ENCODE measurements around the gene HYDIN.
"Not testable (repeated sequence)": the region's sequence is repeated elsewhere in the genome, so short reads cannot be mapped to it uniquely, and the experiment has no call there.

The HYDIN gene

DNA sequence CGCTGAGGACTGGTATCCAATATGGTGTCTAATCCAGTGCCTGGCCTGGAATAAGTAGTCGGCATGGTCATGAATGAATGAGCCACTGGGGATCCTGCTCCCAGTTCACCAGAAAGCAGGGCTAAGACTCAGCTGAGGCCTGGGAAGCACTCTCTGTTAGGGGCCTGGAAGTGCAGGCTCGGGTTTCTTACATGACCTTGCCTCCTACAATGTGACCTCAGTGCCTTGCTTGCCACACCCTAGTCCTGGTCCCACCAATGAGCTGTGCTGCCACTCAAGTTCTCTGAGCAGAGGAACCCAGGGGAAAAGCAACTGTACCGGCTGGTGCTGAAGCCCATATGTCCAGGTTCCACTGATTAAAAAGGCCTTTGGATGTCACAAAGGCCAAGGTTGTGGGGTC, 238.0 kb downstream of the HYDIN start:
- DNase-seq (ENCODE audit: low spot score), result not testable (repeated sequence)

DNA sequence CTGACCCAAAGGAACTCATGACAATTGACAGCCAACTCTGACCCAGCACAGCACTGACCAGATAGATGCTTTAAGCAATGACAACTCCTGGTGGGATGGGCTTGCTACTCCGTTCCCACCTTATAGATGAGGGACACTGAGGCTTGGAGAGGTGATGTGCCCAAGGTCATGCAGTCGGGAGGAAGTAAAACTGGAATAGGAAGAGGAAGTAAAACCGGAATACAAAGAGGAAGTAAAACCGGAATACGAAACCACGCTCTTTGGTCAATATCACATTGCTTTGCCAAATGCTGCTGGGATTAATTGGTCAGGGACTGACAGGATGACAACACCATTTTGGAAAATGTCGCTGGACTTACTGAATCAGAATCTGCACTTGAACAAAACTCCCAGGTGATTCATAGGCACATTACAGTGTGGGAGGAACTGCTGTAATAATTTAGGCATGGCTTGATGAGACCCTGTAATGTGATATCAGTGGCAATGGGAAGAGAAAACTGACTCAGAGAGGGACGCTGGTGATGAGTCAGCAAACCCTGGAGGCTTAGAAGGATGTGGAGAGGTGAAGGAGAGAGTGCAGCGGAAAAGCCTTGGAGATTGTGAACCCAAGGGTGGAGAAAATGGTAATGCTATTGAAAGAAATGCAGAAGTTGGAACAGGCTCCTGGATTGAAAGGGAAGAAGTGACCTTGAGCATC, 243.4 kb downstream of the HYDIN start:
- not testable (repeated sequence) for DNase-seq (ENCODE audit: low spot score)

DNA sequence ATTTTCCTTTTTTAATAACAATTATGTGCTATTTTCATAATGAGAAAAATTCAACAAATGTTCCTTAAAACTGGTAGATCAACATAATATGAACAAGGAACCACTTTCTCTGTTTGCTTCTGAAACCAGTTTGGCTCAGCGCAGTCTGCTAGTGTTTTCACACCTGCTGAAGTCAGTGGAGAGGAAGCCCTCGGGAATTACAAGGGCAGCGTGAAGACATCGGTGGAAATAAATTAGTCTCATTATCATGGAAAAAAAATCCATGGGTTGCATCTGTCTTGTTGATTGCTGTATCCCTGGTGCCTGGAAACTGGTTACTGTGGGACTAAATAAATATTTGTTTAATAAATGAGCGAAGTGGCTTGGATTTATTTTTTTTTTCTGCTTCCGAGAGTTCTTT, 245.8 kb downstream of the HYDIN start:
- not testable (repeated sequence) for DNase-seq (ENCODE audit: low spot score)

DNA sequence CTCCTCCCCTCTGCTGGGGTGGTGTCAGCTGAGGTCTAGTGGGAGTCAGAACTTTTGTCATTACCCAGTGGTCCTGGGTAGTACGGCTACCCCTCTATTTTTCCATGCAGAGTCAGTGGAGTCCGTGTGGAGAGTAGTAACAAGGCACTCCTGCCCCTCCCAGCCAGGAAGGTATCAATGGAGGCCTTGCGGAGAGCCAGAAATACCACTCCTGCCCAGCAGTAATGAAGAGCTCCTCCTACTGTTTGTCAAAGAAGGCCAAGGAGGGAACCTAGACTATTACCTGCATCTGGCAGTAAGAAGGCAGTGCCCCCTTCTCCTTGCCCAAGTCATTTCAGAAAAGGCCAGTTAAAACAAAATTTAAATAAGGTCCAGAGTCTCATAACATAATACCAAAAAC, 262.2 kb downstream of the HYDIN start:
- DNase-seq (ENCODE audit: low spot score), result not testable (repeated sequence)

DNA sequence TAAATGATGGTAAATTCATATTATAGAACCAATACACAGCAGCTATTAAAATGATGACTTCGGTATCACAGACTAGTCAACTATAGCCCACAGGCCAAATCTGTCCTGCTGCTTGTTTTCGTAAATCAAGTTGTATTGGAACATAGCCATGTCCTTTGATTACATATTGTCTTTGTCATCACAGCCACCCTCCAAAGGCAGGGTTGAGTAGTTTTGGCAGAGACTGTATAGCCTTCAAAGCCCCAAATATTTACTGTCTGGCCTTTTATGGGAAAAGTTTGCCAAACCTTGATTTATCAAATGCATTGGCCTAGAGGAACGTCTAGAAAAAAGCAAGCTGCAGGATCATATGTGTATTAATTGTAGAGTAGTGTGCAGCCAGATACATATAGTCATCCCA, 270.4 kb downstream of the HYDIN start:
- DNase-seq (ENCODE audit: low spot score), result not testable (repeated sequence)

DNA sequence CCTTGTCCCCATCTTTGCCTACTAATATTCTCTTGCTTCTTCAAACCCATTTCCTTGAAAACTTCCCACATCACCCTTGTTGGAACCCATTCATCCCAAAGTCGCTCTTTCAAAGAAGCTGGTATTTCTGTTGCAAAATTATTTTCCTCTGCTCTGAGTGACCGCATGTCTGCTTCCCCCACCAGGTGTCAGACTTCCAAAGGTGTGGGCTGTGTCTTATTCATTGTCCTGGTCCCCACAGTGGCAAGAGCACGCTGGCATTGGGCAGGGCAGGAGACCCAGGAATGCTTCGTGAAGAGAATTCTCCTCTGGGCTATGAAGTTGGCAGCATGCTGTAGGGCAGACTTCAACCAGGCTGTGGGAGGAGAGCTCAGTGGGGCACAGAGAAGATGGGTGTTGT, 275.6 kb downstream of the HYDIN start:
- not testable (repeated sequence) for DNase-seq (ENCODE audit: low spot score)

DNA sequence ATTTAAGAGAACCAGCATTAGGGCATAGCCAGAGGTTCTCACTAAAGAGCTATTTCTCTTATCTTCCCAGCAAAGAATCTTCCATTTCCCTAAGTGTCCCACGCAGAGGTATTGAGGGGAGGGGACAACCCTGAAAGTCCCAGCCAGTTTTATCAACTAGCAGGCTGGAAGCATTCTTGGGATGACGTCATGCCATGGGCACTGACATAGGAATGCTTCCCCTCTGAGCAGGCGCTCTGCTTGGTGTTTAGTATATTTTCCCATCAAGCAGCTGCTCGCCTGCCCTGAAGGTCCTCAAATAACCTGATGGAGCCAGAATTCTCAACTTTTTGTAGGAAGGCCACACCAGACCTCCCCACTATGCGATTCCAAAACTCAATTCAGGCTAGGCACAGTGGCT, 276.7 kb downstream of the HYDIN start:
- DNase-seq (ENCODE audit: low spot score), result not testable (repeated sequence)

DNA sequence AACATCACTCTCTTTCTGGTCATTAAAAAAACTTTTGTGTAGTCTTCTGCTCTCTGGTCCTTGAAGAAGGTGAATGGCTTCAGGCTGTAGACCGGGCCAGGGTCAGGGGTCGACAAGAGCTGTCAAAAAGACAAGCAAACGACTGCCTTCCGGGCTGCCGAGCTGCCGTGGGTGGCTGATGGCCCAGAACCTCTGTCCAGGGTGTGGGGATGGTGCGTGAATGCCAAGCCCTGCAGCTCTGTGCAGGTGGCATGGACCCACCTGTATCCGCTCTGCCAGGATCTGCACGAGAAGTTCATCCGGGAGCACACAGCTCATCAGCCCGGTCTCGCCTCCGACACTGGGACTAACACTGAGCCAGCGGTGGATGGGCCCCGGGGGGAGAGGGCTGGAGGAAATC, 287.0 kb downstream of the HYDIN start:
- not testable (repeated sequence) for DNase-seq (ENCODE audit: low spot score)

DNA sequence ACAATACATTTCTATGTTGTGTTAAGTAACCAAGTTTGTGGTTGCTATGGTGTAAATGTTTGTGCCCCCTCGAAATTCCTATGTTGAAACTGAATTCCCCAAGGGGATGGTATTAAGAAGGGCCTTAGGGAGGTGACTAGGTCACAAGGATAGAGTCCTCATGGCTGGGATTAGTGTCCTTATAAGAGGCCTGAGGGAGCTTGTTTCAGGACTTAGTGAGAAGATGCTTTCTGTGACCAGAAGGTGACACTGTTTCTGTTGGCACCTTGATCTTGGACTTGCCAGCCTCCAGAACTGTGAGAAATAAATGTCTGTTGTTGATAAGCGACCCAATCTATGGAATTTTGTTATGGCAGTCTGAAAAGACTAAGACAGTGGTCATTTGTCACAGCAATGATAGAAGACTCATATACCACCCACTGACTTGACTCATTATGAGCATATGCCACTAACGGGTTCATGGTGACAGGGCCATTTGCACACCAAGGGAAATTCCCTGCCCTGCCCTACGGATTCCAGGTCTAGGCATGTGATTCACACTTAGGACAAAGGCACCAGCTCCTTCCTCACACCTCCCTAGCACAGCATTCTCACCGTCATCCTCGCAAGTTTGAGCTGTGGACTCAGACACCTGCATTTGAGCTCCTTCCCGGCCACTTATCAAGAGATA, 290.7 kb downstream of the HYDIN start:
- not testable (repeated sequence) for DNase-seq (ENCODE audit: low spot score)

DNA sequence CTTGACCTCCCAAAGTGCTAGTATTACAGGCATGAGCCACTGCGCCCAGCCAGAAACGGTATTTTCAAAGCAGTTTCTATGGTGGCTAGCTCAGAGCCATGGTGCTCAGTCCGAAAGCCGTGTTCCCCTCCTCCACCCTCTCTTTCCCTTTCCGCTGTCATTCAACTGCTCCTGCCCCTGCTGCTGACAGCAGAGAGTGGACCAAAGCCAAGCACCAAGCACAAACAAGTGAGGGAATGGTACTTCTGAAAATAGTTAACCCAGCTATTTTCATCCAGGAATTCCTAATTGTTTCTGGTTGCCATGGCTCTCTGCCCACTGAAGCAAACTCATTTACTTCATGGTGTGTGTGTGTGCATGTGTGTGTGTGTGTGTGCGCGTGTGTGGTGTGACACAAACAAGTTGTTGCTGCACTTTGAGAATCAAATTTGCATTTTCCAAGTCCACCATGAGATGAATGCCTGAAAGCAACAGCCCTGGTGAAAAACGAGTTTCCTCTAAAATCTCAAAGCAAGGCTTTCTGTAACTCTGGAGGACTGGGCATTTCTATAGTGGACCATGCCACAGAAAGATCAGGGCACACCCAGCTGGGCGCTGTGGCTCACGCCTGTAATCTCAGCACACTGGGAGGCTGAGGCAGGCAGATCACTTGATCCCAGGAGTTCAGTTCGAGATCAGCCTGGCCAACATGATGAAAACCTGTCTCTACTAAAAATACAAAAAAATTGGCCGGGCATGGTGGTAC, 293.6 kb downstream of the HYDIN start:
- DNase-seq (ENCODE audit: low spot score), result not testable (repeated sequence)

DNA sequence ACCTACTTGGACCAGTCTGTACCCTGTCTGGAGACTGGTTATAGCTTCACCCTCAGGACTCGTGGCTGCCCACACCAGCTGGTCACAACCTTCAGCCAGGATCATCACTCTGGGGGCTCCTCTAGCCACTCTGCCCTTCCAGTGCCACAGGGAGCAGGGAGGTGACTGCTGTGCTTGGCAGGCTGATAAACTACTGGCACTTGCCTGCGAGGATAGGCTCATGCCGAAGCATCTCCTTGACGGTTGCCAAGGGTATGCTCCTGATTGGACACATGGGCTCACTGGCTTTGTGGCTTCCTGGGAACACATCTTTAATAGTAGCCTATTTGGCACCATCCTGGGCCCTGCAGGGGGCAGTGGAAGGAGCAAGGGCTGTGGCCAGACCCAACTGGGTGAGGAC, 295.2 kb downstream of the HYDIN start:
- DNase-seq (ENCODE audit: low spot score), result not testable (repeated sequence)

DNA sequence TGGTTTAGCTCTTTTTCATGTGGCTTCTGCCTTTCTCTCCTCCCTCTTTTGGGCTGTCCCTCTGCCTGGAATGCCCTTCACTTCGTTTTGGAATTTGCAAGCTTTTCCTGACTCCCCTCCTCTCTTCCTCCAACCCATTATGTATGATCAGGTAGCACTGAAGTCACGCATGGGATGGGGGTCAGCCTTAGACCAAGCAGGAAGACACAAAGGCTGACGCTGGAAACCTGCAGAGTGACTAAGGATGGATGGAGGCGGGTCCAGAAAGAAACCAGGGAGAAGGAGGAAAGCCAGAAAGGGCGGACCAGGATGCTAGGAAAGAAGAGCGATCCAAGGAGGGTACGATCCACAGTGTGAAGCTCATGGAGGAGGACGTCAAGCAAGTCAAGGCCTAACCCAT, 296.8 kb downstream of the HYDIN start:
- DNase-seq (ENCODE audit: low spot score), result not testable (repeated sequence)

DNA sequence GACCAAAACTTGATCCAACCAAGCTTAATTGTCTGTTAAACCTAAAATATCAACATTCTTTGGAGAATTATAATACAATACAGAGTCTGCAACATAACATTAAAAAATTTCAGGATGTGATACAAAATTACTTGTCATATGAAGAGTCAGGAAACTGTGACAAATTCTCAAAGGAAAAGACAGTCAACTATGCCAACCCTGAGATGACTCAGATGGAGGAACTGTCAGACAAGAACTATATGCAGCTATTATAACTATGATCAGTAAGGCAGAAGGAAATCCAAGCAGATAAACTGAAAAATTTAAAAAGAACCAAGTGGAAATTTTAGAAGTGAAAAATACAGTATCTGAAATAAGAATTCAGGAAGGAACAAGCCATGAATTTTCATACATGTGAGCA, 299.8 kb downstream of the HYDIN start:
- DNase-seq (ENCODE audit: low spot score), result not testable (repeated sequence)

DNA sequence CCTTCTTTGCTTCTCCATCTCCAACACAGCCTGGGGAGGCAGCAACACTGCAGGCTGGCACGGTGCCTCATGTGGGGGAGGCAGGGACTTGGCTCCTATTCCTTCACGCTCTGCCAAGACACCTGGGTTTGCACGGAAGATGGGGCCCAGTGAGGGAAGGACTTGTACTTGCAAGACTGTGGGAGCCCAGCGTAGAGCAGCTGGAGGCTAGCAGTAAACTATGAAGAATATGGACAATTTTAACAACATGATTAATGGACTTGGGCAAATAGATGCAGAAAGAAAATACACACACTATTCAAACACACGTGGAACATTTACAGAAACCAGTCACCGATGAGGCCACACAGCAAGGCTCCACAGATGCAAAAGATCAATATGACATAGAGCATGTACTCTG, 308.4 kb downstream of the HYDIN start:
- not testable (repeated sequence) for DNase-seq (ENCODE audit: low spot score)

DNA sequence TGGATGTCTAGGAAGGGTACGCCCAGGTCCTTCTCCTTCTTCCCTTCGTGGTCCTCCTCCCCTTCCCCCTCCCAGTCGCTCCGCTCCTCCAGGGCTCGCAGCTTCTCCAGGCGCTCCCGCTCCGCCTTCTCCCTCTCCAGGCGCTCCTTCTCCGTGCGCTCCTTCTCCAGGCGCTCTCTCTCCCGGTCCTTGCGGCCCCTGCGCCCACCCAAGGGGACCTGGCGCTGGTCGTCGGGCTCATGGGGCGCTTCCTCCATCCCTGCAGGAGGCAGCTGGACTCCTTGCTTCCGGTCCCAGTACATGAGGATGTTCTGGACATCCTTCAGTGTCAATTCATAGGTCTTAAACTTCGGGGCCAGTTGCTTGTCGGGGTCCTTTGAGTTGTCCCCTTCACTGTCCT, 309.9 kb downstream of the HYDIN start:
- not testable (repeated sequence) for DNase-seq (ENCODE audit: low spot score)

DNA sequence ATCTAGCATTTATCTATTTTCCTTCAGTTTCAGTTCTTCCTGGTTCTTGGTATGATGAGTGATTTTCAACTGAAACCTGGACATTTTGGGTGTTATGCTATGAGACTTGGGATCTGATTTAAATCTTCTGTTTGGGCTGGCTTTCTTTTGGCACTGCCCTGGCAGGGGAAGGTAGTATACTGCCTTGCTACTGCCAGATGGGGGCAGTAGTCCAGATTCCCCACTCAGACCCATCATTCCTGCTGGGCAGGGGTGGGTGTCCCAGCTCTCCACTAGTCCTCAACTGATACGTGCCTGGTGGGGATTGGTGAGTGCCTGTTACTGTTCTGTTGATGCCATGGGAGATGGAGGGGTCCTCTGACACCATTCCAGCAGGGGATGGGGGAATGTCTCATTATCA, 342.3 kb downstream of the HYDIN start:
- DNase-seq (ENCODE audit: low spot score), result not testable (repeated sequence)

DNA sequence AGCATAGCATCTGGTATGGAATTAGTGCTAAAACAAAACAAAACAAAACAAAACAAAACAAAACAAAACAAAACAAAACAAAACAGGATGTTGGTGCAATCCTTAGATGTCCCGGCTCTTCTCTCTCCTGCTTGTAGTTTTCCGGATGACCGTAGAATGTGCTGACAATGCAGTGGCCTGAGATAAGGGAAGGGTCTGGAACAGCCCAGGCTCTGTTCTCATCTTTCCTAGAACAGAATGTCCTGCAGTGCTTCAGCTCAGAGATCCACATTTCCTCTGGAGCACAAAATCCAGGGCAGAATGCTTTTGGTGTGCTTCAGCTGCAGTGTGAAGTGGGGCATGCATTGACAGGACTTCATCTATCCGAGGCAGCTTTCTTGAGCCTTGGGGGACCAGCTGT, 345.9 kb downstream of the HYDIN start:
- DNase-seq (ENCODE audit: low spot score), result not testable (repeated sequence)

DNA sequence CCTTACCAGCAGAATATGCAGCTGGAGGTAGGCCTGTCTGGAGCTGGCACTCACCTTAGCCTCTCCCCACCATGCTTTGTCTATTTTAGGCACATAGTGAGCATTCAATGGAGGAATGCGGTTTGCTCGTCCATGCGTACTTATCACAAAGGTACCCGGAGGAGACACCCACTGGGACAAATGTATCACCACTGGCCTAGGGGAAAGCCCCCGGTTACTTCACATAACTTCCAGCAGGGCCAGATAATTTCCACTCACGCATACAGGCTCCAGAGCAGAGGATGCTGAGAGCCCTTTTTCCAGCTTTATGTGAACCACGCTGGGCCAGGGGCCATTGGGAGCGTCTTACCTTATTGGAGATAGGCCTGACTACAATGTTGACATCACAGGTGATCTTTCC, 348.2 kb downstream of the HYDIN start:
- not testable (repeated sequence) for DNase-seq (ENCODE audit: low spot score)

DNA sequence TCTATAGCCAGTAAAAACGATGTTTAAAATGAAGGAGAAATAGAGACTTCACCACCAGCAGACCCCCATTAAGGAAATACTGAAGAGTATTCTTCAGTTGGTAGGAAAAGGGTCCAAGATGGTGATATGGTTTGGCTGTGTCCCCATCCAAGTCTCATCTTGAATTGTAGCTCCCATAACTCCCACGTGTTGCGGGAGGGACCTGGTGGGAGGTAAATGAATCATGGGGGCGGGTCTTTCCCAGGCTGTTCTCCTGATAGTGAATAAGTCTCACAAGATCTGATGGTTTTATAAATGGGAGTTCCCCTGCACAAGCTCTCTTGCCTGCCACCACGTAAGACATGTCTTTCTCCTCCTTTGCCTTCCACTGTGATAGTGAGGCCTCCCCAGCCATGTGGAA, 352.6 kb downstream of the HYDIN start:
- DNase-seq (ENCODE audit: low spot score), result not testable (repeated sequence)

DNA sequence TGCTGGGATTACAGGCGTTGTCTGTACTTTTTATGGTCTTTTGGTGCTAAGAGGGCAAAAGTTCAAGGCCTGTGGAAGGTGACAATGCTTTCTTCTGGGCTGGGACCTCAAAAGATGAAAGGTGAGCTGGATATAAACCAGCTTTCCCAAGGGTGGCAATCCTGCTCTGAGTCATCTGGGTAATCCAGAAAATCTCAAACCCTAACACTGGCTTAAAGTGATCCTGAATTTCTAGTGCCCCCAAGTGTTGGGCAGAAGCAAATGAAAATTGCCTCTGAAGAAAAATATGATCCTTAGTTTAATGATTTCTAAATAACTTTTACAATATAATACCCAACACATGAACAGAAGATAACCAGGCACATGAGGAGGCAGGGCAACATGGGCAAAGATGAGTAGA, 354.1 kb downstream of the HYDIN start:
- DNase-seq (ENCODE audit: low spot score), result not testable (repeated sequence)

DNA sequence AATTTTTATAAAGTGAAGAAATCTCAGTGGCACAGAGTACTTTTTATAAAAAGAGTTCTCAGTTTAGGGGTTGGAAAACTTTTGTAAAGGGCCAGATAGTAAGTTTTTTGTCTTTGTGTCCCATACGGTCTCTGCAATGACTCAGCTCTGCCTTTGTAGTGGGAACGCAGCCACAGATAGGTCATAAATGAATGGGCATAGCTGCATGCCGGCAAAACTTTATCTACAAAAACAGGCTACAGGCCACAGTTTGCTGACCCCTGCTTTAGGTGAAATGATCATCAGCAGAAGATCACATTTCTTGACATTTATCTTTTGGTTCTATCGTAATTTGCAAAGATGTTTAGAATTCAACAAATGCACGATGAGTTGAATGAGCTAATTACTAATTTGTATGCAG, 365.8 kb downstream of the HYDIN start:
- not testable (repeated sequence) for DNase-seq (ENCODE audit: low spot score)

DNA sequence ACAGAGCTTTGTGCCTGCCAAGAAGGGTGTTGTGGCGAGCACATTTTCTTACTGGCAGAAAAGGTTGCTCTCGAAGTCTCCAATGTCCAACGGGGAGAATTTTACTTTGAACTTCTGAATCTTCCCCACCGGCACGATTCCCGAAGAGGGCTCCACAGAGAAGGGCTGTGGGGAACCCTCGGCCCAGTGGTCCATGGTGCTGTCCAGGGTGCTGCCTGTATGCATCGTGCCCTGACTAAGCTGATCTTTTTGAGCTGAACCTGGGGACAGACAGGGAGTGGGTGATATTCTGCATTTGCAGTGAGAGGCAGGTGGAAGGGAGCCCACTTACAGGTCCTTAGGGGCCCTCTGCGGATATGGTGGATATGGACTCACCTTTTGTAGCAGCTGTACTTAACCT, 368.5 kb downstream of the HYDIN start:
- DNase-seq (ENCODE audit: low spot score), result not testable (repeated sequence)

DNA sequence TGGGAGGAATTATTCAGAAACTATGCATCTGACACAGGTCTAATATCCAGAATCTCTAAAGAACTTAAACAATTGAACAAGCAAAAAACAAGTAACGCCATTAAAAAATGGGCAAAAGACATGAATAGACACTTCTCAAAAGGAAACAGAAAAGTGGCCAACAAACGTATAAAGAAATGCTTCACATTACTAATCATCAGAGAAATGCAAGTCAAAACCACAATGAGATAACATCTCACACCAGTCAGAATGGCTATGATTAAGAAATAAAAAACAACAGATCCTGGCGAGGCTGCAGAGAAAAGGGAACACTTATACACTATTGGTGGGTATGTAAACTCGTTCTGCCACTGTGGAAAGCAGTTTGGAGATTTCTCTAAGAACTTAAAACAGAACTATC, 379.2 kb downstream of the HYDIN start:
- not testable (repeated sequence) for DNase-seq (ENCODE audit: low spot score)

All from CD4-positive, alpha-beta T cell treated with Interleukin-15 for 4 hours (primary cell).